Measurements from ENCODE around the gene TREM2.
A peak's percentile ranks its signal among the peaks of the same experiment; 100 is the strongest.

- no peak for TF ChIP-seq E2F5 (CRISPR knock-in tag; conservative IDR thresholded peaks at IDR 0.05)
- 0 out of 2 replicates have a peak, but pooled peaks have one; percentile 10 for TF ChIP-seq CTCF (CRISPR knock-in tag; IDR thresholded peaks at IDR 0.05)
Observed at GRCh38 chr6:41150671-41151070, 12.2 kb downstream of the TREM2 start.
